ENCODE measurements around the gene NADSYN1. TPM values are rescaled to one million over a fixed set of nuclear protein-coding genes. Genes with fewer than 3 reads are reported as not detected.

NADSYN1 gene
- total RNA-seq, 1 experiment from 2014 or later = 58.2 TPM

DNA sequence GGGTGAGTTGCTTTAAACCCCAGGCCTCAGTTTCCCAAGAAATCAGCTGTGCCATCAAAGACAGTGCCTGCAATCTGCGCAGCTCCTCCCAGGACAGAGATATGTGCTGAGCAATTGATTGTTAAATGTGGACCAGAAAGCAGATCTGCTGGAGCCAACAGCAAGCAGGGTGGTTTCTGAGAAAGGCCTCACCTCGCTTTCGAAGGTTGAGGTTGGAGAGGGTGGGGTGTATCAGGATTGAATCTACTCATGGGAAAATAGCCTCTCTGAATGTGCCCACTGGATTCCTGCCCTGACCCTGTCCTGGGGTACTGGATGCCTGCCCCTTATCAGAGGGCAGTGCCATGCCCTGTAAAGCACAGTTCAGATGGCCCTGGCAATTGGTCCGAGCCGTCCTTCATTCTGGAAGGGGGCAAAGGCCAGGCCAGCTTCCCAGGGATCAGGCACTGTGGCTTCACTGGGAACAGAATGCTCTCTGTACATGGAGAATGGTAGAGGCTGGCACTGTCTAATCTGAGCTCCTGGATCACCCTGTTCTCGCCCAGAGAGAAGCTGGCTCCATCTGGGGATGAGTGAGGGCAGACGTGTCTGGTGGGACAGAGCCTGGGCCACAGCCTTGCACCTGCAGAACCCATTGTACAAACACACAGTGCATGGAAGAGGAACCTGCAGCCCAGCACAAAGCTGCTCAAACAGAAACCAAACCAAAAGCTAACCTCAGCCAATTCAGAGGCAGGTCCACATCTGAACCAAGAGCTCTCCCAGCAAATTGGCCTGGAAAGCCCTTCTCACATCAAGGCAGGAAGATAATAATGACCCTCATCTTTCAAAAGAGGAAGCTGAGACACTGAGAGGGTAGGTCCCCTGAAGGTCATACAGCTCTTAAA is 20.0 kb upstream of the NADSYN1 start:
- ChIA-PET CTCF (no interaction called here), POLR2A (interaction anchor here (1.2 kb wide), 1 partner anchor 15 kb away, joined by 3 read pairs; the partner anchor contains the start of gene DHCR7), RAD21 (ENCODE audit: low non-redundant PET in 1 of 2, low total read pairs in 2 of 2, uncharacterized antibody in 2 of 2, unreplicated experiment in 2 of 2) (no interaction called here)
- no peaks in the 10 kb centered on the region for H3K79me2 ChIP-seq (ENCODE audit: insufficient read depth, low read length)
- H3K9me2 ChIP-seq (ENCODE audit: insufficient read depth) = no peaks in the 10 kb centered on the region
- no peaks in the 10 kb centered on the region for H3K9me3 ChIP-seq (ENCODE audit: control insufficient read depth in 1 of 2, insufficient read depth in 1 of 2, low read depth in 1 of 2, low read length in 2 of 2)
- 0 out of 2 replicates have a peak, but pooled peaks have one; percentile 7 for ATAC-seq
- H3K4me2 ChIP-seq (ENCODE audit: low read length) = no peak overlapping the region
- H3K4me1 ChIP-seq (ENCODE audit: control insufficient read depth in 1 of 2, insufficient read depth in 2 of 2, low read length in 2 of 2) = no peaks in the 10 kb centered on the region; a peak in 1 of 4 replicates
- H2AFZ ChIP-seq (ENCODE audit: low read depth, low read length, poor library complexity, severe bottlenecking) = no peak overlapping the region
- H3K27me3 ChIP-seq (ENCODE audit: insufficient read depth, low read length) = no peaks in the 10 kb centered on the region
- no TSS peak for BruUV-seq (replicated peaks)
- H3K9ac ChIP-seq (ENCODE audit: low read length) = no peak overlapping the region
- H3K4me3 ChIP-seq (replicated peaks in 1 of 2; ENCODE audit: low read depth in 1 of 2, low read length in 2 of 2) = no peak overlapping the region
- H4K20me1 ChIP-seq (ENCODE audit: insufficient read depth) = no peaks in the 10 kb centered on the region
- H3K27ac ChIP-seq (ENCODE audit: low read depth, low read length) = no peak overlapping the region
- DNase-seq (ENCODE audit: low read depth, low spot score) = no peak
- TF ChIP-seq, protein P1, sequence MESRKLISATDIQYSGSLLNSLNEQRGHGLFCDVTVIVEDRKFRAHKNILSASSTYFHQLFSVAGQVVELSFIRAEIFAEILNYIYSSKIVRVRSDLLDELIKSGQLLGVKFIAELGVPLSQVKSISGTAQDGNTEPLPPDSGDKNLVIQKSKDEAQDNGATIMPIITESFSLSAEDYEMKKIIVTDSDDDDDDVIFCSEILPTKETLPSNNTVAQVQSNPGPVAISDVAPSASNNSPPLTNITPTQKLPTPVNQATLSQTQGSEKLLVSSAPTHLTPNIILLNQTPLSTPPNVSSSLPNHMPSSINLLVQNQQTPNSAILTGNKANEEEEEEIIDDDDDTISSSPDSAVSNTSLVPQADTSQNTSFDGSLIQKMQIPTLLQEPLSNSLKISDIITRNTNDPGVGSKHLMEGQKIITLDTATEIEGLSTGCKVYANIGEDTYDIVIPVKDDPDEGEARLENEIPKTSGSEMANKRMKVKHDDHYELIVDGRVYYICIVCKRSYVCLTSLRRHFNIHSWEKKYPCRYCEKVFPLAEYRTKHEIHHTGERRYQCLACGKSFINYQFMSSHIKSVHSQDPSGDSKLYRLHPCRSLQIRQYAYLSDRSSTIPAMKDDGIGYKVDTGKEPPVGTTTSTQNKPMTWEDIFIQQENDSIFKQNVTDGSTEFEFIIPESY (IDR thresholded peaks at IDR 0.05; ENCODE audit: extremely low read depth, insufficient replicate concordance, low read length) = no peak
- TF ChIP-seq CEBPB (IDR thresholded peaks at IDR 0.05; ENCODE audit: low read depth) (no peak), YY1 (IDR thresholded peaks at IDR 0.05; ENCODE audit: extremely low read depth, insufficient replicate concordance, low read depth, low read length) (no peak), POLR2AphosphoS5 (IDR thresholded peaks at IDR 0.05; ENCODE audit: low read depth, low read length) (no peak), EZH2phosphoT487 (IDR thresholded peaks at IDR 0.05; ENCODE audit: borderline replicate concordance) (no peak), ELF1 (IDR thresholded peaks at IDR 0.05; ENCODE audit: borderline replicate concordance, low read depth) (no peak), TCF7L2 (IDR thresholded peaks at IDR 0.05; ENCODE audit: borderline replicate concordance, extremely low read depth, insufficient read depth, insufficient read length) (no peak), JUND (IDR thresholded peaks at IDR 0.05) (no peak)
- TF ChIP-seq, protein P2, sequence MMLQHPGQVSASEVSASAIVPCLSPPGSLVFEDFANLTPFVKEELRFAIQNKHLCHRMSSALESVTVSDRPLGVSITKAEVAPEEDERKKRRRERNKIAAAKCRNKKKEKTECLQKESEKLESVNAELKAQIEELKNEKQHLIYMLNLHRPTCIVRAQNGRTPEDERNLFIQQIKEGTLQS (IDR thresholded peaks at IDR 0.05) = no peak
- H3K36me3 ChIP-seq (ENCODE audit: control insufficient read depth in 1 of 2, insufficient read depth in 2 of 2, low read length in 2 of 2) = peaks cover 0 to 9% of the 10 kb centered on the region in 2 experiments; a peak in 2 of 4 replicates
- intact Hi-C loops (cut with micrococcal nuclease) = no loop called here

Data from HCT116 (cell line).